GM23338 (cell line): ENCODE measurements around the gene NPAS3. TPM values are rescaled to one million over a fixed set of nuclear protein-coding genes. Genes with fewer than 3 reads are reported as not detected.

Source experiments
- ATAC-seq: fragments of 200-7000 bp; cut with Tn5 transposase; 3 replicates; pipeline ENCODE4 v1.9.1; 2020
- DNase-seq: peaks from one replicate; pipeline ENCODE4 v3.0.0-alpha.2; 2015; ENCODE audit warnings: low spot score
- H2AFZ ChIP-seq: fragments of 200-600 bp; sonication (generic); 2 replicates; pipeline ENCODE4 v1.8.0; 2016; ENCODE audit warnings: antibody characterized with exemption, mild to moderate bottlenecking, moderate library complexity
- H3F3A ChIP-seq: fragments of 200-600 bp; sonication (generic); replicated peaks from 2 replicates; pipeline ENCODE4 v1.8.0; 2017; ENCODE audit warnings: antibody characterized with exemption, mixed run types, low read depth
- H3K27ac ChIP-seq: fragments of 200-600 bp; sonication (generic); 2 replicates; pipeline ENCODE4 v1.6.1; 2016; ENCODE audit warnings: low read depth
- H3K27me3 ChIP-seq: fragments of 200-600 bp; sonication (generic); 2 replicates; pipeline ENCODE4 v1.8.0; 2016; ENCODE audit warnings: mild to moderate bottlenecking, mixed run types, moderate library complexity; ENCODE audit not compliant: insufficient read depth
- H3K36me3 ChIP-seq: fragments of 200-600 bp; sonication (generic); 2 replicates; pipeline ENCODE4 v1.8.0; 2016; ENCODE audit warnings: mild to moderate bottlenecking; ENCODE audit not compliant: insufficient read depth
- H3K4me1 ChIP-seq: fragments of 200-600 bp; sonication (generic); 2 replicates; pipeline ENCODE4 v1.8.0; 2016; ENCODE audit warnings: mild to moderate bottlenecking, moderate library complexity; ENCODE audit not compliant: insufficient read depth
- H3K4me2 ChIP-seq: fragments of 200-600 bp; sonication (generic); 2 replicates; pipeline ENCODE4 v1.7.1; 2017; ENCODE audit warnings: mixed run types
- H3K4me3 ChIP-seq: fragments of 200-600 bp; sonication (generic); 2 replicates; pipeline ENCODE4 v1.6.1; 2016; ENCODE audit warnings: mixed run types
- H3K79me2 ChIP-seq: fragments of 200-600 bp; sonication (generic); replicated peaks from 2 replicates; pipeline ENCODE4 v1.8.0; 2017; ENCODE audit warnings: mild to moderate bottlenecking; ENCODE audit not compliant: insufficient read depth
- H3K9me2 ChIP-seq: fragments of 200-600 bp; sonication (generic); 2 replicates; pipeline ENCODE4 v1.8.0; 2017; ENCODE audit not compliant: insufficient read depth
- H4K20me1 ChIP-seq: fragments of 200-600 bp; sonication (generic); replicated peaks from 2 replicates; pipeline ENCODE4 v1.8.0; 2017; ENCODE audit warnings: mild to moderate bottlenecking; ENCODE audit not compliant: insufficient read depth
- H3K27ac Mint-ChIP-seq: 2 replicates; pipeline ENCODE4 v1.8.0; 2020; ENCODE audit warnings: inconsistent platforms, mild to moderate bottlenecking, moderate library complexity, mixed read lengths
- H3K27me3 Mint-ChIP-seq: 3 replicates; pipeline ENCODE4 v1.8.0; 2022; ENCODE audit warnings: low read depth, mild to moderate bottlenecking, moderate library complexity, mixed read lengths, inconsistent platforms; ENCODE audit not compliant: insufficient read depth, poor library complexity
- H3K36me3 Mint-ChIP-seq: 3 replicates; pipeline ENCODE4 v1.8.0; 2021; ENCODE audit warnings: low read depth, mild to moderate bottlenecking, inconsistent platforms, moderate library complexity, mixed read lengths
- H3K4me1 Mint-ChIP-seq: 3 replicates; pipeline ENCODE4 v1.8.0; 2020; ENCODE audit warnings: mild to moderate bottlenecking, inconsistent platforms, mixed read lengths
- H3K4me3 Mint-ChIP-seq: 3 replicates; pipeline ENCODE4 v1.8.0; 2021; ENCODE audit warnings: moderate library complexity, mild to moderate bottlenecking, inconsistent platforms, mixed read lengths
- H3K9me3 Mint-ChIP-seq: 3 replicates; pipeline ENCODE4 v1.8.0; 2020; ENCODE audit warnings: moderate library complexity, mild to moderate bottlenecking, inconsistent platforms, mixed read lengths
- POLR2AphosphoS5 ChIP-seq: IDR thresholded peaks from 2 replicates; pipeline ENCODE4 v1.6.1; 2016; ENCODE audit warnings: antibody characterized with exemption, low read depth
- STAT1 ChIP-seq: IDR thresholded peaks from one replicate; pipeline ENCODE4 v1.6.1; 2016; ENCODE audit warnings: antibody characterized with exemption; ENCODE audit not compliant: unreplicated experiment
- ZNF114 ChIP-seq: fragments of 250-450 bp; sonication (Bioruptor Pico); IDR thresholded peaks from 2 replicates; pipeline ENCODE4 v1.5.0; 2020; ENCODE audit warnings: mild to moderate bottlenecking, moderate library complexity
- ZNF331 ChIP-seq: fragments of 250-450 bp; sonication (Bioruptor Pico); IDR thresholded peaks from 2 replicates; pipeline ENCODE4 v1.5.0; 2020; ENCODE audit warnings: low read depth, mild to moderate bottlenecking, moderate library complexity
- polyA plus RNA-seq: library from polyadenylated mRNA; unstranded; fragments of >200 nt; fragmentation: Nextera tagmentation; extraction: Ambion mirVana; gene quantifications from 2 replicates; pipeline ENCODE4 v1.2.1, GENCODE V29; 2016
- total RNA-seq: library from RNA; depleted of rRNA; stranded (reverse); fragments of >200 nt; shearing (Covaris generic); gene quantifications from 2 replicates; pipeline ENCODE4 v1.2.3, GENCODE V29; 2014
- TF ChIP-seq, protein P1 (sequence below): fragments of 250-450 bp; sonication (Bioruptor Pico); IDR thresholded peaks from 2 replicates; pipeline ENCODE4 v1.5.0; 2020; ENCODE audit warnings: mild to moderate bottlenecking, moderate library complexity
- TF ChIP-seq, protein P2 (sequence below): IDR thresholded peaks from one replicate; pipeline ENCODE4 v1.6.1; 2018; ENCODE audit warnings: antibody characterized with exemption; ENCODE audit not compliant: unreplicated experiment

NPAS3 gene
- total and polyA plus RNA-seq, 2 experiments from 2014 or later = 0.17 to 0.19 TPM

DNA sequence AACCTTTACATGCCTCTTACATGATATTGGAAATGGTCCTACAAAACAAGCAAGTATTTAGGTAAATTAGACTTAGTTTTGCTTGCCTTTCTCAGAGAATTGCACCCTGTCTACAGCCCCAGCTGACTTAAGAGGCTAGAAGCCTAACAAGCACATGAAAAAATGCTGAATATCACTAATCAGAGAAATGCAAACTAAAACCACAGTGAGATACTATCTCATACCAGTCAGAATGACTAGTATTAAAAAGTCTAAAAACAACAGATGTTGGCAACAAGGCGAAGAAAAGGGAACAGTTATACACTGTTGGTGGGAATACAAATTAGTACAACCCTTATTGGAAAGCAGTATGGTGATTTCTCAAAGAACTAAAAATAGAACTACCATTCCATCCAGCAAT is 908.4 kb downstream of the NPAS3 start (continued):
- TF ChIP-seq, protein P1, sequence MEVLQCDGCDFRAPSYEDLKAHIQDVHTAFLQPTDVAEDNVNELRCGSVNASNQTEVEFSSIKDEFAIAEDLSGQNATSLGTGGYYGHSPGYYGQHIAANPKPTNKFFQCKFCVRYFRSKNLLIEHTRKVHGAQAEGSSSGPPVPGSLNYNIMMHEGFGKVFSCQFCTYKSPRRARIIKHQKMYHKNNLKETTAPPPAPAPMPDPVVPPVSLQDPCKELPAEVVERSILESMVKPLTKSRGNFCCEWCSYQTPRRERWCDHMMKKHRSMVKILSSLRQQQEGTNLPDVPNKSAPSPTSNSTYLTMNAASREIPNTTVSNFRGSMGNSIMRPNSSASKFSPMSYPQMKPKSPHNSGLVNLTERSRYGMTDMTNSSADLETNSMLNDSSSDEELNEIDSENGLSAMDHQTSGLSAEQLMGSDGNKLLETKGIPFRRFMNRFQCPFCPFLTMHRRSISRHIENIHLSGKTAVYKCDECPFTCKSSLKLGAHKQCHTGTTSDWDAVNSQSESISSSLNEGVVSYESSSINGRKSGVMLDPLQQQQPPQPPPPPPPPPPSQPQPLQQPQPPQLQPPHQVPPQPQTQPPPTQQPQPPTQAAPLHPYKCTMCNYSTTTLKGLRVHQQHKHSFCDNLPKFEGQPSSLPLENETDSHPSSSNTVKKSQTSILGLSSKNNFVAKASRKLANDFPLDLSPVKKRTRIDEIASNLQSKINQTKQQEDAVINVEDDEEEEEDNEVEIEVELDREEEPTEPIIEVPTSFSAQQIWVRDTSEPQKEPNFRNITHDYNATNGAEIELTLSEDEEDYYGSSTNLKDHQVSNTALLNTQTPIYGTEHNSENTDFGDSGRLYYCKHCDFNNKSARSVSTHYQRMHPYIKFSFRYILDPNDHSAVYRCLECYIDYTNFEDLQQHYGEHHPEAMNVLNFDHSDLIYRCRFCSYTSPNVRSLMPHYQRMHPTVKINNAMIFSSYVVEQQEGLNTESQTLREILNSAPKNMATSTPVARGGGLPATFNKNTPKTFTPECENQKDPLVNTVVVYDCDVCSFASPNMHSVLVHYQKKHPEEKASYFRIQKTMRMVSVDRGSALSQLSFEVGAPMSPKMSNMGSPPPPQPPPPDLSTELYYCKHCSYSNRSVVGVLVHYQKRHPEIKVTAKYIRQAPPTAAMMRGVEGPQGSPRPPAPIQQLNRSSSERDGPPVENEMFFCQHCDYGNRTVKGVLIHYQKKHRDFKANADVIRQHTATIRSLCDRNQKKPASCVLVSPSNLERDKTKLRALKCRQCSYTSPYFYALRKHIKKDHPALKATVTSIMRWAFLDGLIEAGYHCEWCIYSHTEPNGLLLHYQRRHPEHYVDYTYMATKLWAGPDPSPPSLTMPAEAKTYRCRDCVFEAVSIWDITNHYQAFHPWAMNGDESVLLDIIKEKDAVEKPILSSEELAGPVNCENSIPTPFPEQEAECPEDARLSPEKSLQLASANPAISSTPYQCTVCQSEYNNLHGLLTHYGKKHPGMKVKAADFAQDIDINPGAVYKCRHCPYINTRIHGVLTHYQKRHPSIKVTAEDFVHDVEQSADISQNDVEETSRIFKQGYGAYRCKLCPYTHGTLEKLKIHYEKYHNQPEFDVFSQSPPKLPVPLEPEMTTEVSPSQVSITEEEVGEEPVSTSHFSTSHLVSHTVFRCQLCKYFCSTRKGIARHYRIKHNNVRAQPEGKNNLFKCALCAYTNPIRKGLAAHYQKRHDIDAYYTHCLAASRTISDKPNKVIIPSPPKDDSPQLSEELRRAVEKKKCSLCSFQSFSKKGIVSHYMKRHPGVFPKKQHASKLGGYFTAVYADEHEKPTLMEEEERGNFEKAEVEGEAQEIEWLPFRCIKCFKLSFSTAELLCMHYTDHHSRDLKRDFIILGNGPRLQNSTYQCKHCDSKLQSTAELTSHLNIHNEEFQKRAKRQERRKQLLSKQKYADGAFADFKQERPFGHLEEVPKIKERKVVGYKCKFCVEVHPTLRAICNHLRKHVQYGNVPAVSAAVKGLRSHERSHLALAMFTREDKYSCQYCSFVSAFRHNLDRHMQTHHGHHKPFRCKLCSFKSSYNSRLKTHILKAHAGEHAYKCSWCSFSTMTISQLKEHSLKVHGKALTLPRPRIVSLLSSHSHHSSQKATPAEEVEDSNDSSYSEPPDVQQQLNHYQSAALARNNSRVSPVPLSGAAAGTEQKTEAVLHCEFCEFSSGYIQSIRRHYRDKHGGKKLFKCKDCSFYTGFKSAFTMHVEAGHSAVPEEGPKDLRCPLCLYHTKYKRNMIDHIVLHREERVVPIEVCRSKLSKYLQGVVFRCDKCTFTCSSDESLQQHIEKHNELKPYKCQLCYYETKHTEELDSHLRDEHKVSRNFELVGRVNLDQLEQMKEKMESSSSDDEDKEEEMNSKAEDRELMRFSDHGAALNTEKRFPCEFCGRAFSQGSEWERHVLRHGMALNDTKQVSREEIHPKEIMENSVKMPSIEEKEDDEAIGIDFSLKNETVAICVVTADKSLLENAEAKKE (CRISPR knock-in tag) = no peak
- TF ChIP-seq ZNF114 (CRISPR knock-in tag) = no peak

DNA sequence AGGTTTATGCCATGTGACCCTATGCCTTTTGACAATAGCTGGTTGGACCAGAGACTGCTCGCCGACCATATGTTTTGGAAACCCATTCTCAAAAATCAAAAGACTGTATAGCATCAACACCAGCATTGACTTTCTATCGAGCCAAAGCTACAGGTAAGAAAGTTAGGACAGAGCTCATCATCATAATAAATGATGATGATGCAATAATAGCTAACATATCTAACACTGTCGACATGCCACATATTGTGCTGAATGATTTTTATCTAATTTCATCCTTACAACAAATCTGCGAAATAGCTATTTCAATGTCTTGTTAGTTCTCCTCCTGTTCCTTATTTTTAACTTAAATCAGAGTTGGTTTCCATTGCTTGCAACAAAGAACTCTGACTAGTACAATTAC is 909.3 kb downstream of the NPAS3 start:
- Histone ChIP-seq H3K27ac (no peak overlapping the region), H3K4me1 (peaks cover 22% of the 10 kb centered on the region), H3F3A (no peaks in the 10 kb centered on the region), H3K9me2 (peaks cover 9% of the 10 kb centered on the region; the same call in 1 of the 2 replicates), H2AFZ (no peak overlapping the region), H3K4me3 (no peak overlapping the region), H3K79me2 (no peaks in the 10 kb centered on the region), H3K36me3 (no peaks in the 10 kb centered on the region), H3K27me3 (no peaks in the 10 kb centered on the region), H3K4me2 (no peak overlapping the region), H4K20me1 (no peaks in the 10 kb centered on the region)
- H3K4me1 Mint-ChIP-seq = peaks cover 31% of the 10 kb centered on the region
- DNase-seq = no peak
- ATAC-seq = no peak
- H3K36me3 Mint-ChIP-seq = no peaks in the 10 kb centered on the region
- peaks cover 4% of the 10 kb centered on the region for H3K27me3 Mint-ChIP-seq
- H3K27ac Mint-ChIP-seq = no peak overlapping the region
- no peaks in the 10 kb centered on the region; the same call in 2 of the 3 replicates for H3K9me3 Mint-ChIP-seq
- no peak overlapping the region for H3K4me3 Mint-ChIP-seq
- TF ChIP-seq POLR2AphosphoS5 (no peak), ZNF331 (CRISPR knock-in tag) (no peak), STAT1 (no peak)
- TF ChIP-seq, protein P2, sequence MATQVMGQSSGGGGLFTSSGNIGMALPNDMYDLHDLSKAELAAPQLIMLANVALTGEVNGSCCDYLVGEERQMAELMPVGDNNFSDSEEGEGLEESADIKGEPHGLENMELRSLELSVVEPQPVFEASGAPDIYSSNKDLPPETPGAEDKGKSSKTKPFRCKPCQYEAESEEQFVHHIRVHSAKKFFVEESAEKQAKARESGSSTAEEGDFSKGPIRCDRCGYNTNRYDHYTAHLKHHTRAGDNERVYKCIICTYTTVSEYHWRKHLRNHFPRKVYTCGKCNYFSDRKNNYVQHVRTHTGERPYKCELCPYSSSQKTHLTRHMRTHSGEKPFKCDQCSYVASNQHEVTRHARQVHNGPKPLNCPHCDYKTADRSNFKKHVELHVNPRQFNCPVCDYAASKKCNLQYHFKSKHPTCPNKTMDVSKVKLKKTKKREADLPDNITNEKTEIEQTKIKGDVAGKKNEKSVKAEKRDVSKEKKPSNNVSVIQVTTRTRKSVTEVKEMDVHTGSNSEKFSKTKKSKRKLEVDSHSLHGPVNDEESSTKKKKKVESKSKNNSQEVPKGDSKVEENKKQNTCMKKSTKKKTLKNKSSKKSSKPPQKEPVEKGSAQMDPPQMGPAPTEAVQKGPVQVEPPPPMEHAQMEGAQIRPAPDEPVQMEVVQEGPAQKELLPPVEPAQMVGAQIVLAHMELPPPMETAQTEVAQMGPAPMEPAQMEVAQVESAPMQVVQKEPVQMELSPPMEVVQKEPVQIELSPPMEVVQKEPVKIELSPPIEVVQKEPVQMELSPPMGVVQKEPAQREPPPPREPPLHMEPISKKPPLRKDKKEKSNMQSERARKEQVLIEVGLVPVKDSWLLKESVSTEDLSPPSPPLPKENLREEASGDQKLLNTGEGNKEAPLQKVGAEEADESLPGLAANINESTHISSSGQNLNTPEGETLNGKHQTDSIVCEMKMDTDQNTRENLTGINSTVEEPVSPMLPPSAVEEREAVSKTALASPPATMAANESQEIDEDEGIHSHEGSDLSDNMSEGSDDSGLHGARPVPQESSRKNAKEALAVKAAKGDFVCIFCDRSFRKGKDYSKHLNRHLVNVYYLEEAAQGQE = no peak
- TF ChIP-seq, protein P1 (CRISPR knock-in tag) = no peak
